Suprapubic skin (tissue), 4 donors: ENCODE measurements around the gene OR6B1. TPM values are rescaled to one million over a fixed set of nuclear protein-coding genes. Genes with fewer than 3 reads are reported as not detected.
"Not testable (repeated sequence)": the region's sequence is repeated elsewhere in the genome, so short reads cannot be mapped to it uniquely, and the experiment has no call there.

ENCODE experiments used
- DNase-seq, 2 donors: peaks; one replicate each; pipeline ENCODE4 v3.0.0-alpha.2; 2019; ENCODE audit warnings: low spot score in 2 of 2
- H3K27ac ChIP-seq: fragments of 200-600 bp; sonication (generic); one replicate; pipeline ENCODE4 v1.5.1; 2019
- H3K27me3 ChIP-seq: fragments of 200-600 bp; sonication (generic); one replicate; pipeline ENCODE4 v1.5.1; 2019
- H3K36me3 ChIP-seq: fragments of 200-600 bp; sonication (generic); one replicate; pipeline ENCODE4 v1.5.1; 2019
- H3K4me1 ChIP-seq: fragments of 200-600 bp; sonication (generic); one replicate; pipeline ENCODE4 v1.5.1; 2019
- H3K4me3 ChIP-seq: fragments of 200-600 bp; sonication (generic); one replicate; pipeline ENCODE4 v1.5.1; 2019; ENCODE audit warnings: mild to moderate bottlenecking
- H3K9me3 ChIP-seq: fragments of 200-600 bp; sonication (generic); one replicate; pipeline ENCODE4 v1.5.1; 2019
- CTCF ChIP-seq, 2 donors: fragments of 200-600 bp in 1 of 2; fragments of 450-650 bp in 1 of 2; sonication (generic) in 1 of 2; IDR thresholded peaks; one replicate each; pipeline ENCODE4 v1.5.1; 2016 to 2019; ENCODE audit warnings: antibody characterized with exemption in 2 of 2, mild to moderate bottlenecking in 1 of 2, moderate library complexity in 1 of 2
- EP300 ChIP-seq: sonication (generic); formaldehyde crosslinking; IDR thresholded peaks from one replicate; pipeline ENCODE4 v1.6.1; 2017; ENCODE audit warnings: antibody characterized with exemption
- POLR2A ChIP-seq, 2 donors: fragments of 450-650 bp; IDR thresholded peaks; one replicate each; pipeline ENCODE4 v1.6.1; 2017; ENCODE audit warnings: antibody characterized with exemption in 2 of 2, mild to moderate bottlenecking in 2 of 2, moderate library complexity in 2 of 2
- POLR2AphosphoS5 ChIP-seq, 3 donors: sonication (generic); formaldehyde crosslinking; IDR thresholded peaks; one replicate each; pipeline ENCODE4 v1.6.1; 2017; ENCODE audit warnings: antibody characterized with exemption in 3 of 3
- WGBS: methylation state at CpG from one replicate; pipeline ENCODE4 v1.1.5; 2018; 5-methylcytosine and 5-hydroxymethylcytosine counted together
- total RNA-seq, 4 donors: library from RNA; depleted of rRNA; stranded (reverse); fragments of >200 nt; gene quantifications; one replicate each; pipeline ENCODE4 v1.1.0, GENCODE V29; 2016

OR6B1 gene
- total RNA-seq, 4 donors from 2014 or later = not detected

GRCh38 chr7:144037414-144038035 is 37.4 kb downstream of the OR6B1 start:
- no peak for DNase-seq
- Histone ChIP-seq H3K36me3 (no peaks in the 10 kb centered on the region), H3K27me3 (no peaks in the 10 kb centered on the region), H3K4me3 (no peak overlapping the region), H3K27ac (no peak overlapping the region), H3K4me1 (no peaks in the 10 kb centered on the region), H3K9me3 (no peaks in the 10 kb centered on the region)
- TF ChIP-seq CTCF (IDR thresholded peaks at IDR 0.05) = no peak
- TF ChIP-seq EP300 = no peak
- TF ChIP-seq POLR2AphosphoS5 (IDR thresholded peaks at IDR 0.05) = no peak
- WGBS = 59% methylated on average over 1 of the region's 1 CpG

- 72% methylated on average over 4 of the region's 4 CpGs for WGBS
- TF ChIP-seq CTCF (IDR thresholded peaks at IDR 0.05) = no peak
- TF ChIP-seq POLR2A (IDR thresholded peaks at IDR 0.05) = no peak
- TF ChIP-seq POLR2AphosphoS5 (IDR thresholded peaks at IDR 0.05) = no peak
- no peak for TF ChIP-seq EP300
- Histone ChIP-seq H3K27ac (no peak overlapping the region), H3K36me3 (no peaks in the 10 kb centered on the region), H3K4me1 (no peaks in the 10 kb centered on the region), H3K9me3 (no peaks in the 10 kb centered on the region), H3K4me3 (no peak overlapping the region), H3K27me3 (no peaks in the 10 kb centered on the region)
- no peak for DNase-seq
Measured at GRCh38 chr7:144038887-144039286, 38.8 kb downstream of the OR6B1 start.

GRCh38 chr7:144048648-144049047 is 48.5 kb downstream of the OR6B1 start, which contains the start of gene OR2A5:
OR2A5 (plus strand) TSS chr7:144048948; CDS start chr7:144050402, 1,454 bp downstream.
- H3K4me3 ChIP-seq = no peak within 1 kb of the TSS
- WGBS = 67% methylated on average over 1 of the region's 1 CpG
- no peaks in the 10 kb centered on the region for H3K4me1 ChIP-seq
- H3K36me3 ChIP-seq = no peaks in the 10 kb centered on the region
- DNase-seq = no peak
- H3K27me3 ChIP-seq = no peaks in the 10 kb centered on the region
- H3K27ac ChIP-seq = no peak within 1 kb of the TSS
- no peaks in the 10 kb centered on the region for H3K9me3 ChIP-seq
- TF ChIP-seq EP300 (no peak), POLR2A (IDR thresholded peaks at IDR 0.05) (no peak)

- Histone ChIP-seq H3K4me1 (no peaks in the 10 kb centered on the region), H3K27ac (no peak overlapping the region), H3K9me3 (no peaks in the 10 kb centered on the region), H3K4me3 (no peak overlapping the region), H3K27me3 (no peaks in the 10 kb centered on the region), H3K36me3 (no peaks in the 10 kb centered on the region)
- no peak for DNase-seq
- 58% methylated on average over 2 of the region's 2 CpGs for WGBS
- no peak for TF ChIP-seq POLR2A (IDR thresholded peaks at IDR 0.05)
- TF ChIP-seq POLR2AphosphoS5 (IDR thresholded peaks at IDR 0.05) = no peak
Measured at GRCh38 chr7:144049491-144049890, 49.4 kb downstream of the OR6B1 start.

- no peak for TF ChIP-seq POLR2A (IDR thresholded peaks at IDR 0.05)
- no peak for TF ChIP-seq CTCF (IDR thresholded peaks at IDR 0.05)
- no peak for TF ChIP-seq POLR2AphosphoS5 (IDR thresholded peaks at IDR 0.05)
- no peak for TF ChIP-seq EP300
- H3K4me3 ChIP-seq = no peak overlapping the region
- no peaks in the 10 kb centered on the region for H3K36me3 ChIP-seq
- no peak overlapping the region for H3K27ac ChIP-seq
- no peaks in the 10 kb centered on the region for H3K9me3 ChIP-seq
- WGBS = 62% methylated on average over 3 of the region's 3 CpGs
- no peaks in the 10 kb centered on the region for H3K27me3 ChIP-seq
- DNase-seq = no peak
- no peaks in the 10 kb centered on the region for H3K4me1 ChIP-seq
Measured at GRCh38 chr7:144050093-144050492, 50.0 kb downstream of the OR6B1 start.

GRCh38 chr7:144050884-144051283 is 50.8 kb downstream of the OR6B1 start:
- H3K27ac ChIP-seq, H3K9me3 ChIP-seq, H3K36me3 ChIP-seq, H3K4me1 ChIP-seq, H3K4me3 ChIP-seq, DNase-seq, H3K27me3 ChIP-seq: not testable (repeated sequence)
- 94% methylated on average over 8 of the region's 8 CpGs for WGBS

GRCh38 chr7:144057954-144058353 is 57.8 kb downstream of the OR6B1 start:
- H3K9me3 ChIP-seq = no peaks in the 10 kb centered on the region
- H3K27me3 ChIP-seq = no peaks in the 10 kb centered on the region
- WGBS = 85% methylated on average over 3 of the region's 3 CpGs
- H3K4me1 ChIP-seq = no peaks in the 10 kb centered on the region
- no peak overlapping the region for H3K27ac ChIP-seq
- no peak for TF ChIP-seq EP300
- no peak for TF ChIP-seq POLR2A (IDR thresholded peaks at IDR 0.05)
- no peak for TF ChIP-seq POLR2AphosphoS5 (IDR thresholded peaks at IDR 0.05)
- TF ChIP-seq CTCF (IDR thresholded peaks at IDR 0.05) = no peak
- H3K36me3 ChIP-seq = no peaks in the 10 kb centered on the region
- no peak for DNase-seq
- H3K4me3 ChIP-seq = no peak overlapping the region
